Activated CD4-positive, CD25-positive, alpha-beta regulatory T cell treated with anti-CD3 and anti-CD28 coated beads, Interleukin-2, amount 50 U/mL, for 72 hours (primary cell): ENCODE measurements around the gene ERBB2.
A peak's percentile ranks its signal among the peaks of the same experiment; 100 is the strongest.

ENCODE experiments used
- DNase-seq: peaks from one replicate; pipeline ENCODE4 v3.0.0; 2021

Gene ERBB2

DNA sequence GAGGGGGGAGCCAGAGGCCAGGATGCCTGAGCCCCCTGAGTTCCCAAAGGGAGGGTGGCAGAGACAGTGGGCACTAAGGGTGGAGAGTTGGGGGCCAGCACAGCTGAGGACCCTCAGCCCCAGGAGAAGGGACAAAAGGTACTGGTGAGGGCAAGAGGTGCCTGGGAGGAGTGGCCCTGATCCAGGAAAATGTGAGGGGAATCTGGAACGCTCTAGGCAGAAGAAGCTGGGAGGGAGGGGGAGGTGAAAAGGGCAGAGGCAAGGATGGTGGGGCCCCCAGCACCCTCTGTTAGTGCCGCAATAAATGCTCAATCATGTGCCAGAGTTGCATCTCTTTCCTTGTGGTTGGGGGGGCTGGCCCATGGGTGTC, 33.6 kb upstream of the ERBB2 start:
- DNase-seq = no peak

DNA sequence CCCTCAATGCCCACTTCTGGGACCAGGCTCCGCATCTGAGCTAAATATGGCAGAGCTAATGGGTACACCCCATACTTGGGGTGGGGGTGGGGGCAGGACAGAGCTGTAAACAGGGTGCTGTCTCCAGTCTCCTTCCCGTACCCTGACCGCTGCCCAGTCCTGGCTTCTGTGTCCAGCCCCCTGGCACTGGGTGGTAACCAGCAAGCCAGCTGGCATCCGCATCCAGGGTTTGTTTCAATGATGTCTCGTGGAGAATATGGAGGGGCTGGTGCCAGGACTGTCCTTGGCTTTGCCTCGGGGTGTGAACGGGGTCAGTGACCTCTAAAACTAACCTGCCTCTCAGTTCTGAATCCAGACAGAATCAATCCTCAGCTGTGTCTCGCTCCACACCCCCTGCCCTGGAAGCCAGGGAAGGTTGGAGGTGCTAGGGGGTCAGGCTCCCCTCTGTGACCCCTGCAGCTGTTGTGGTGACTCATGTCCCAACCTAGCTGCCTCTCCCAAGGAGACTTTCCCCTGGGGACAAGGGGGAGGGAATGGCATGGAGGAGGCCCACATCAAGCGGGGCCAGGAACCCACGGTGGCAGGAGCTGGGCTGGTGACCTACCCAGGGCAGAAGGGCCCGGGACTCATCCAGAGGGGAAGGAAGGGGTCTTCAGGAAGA, 33.1 kb upstream of the ERBB2 start:
- DNase-seq = no peak

DNA sequence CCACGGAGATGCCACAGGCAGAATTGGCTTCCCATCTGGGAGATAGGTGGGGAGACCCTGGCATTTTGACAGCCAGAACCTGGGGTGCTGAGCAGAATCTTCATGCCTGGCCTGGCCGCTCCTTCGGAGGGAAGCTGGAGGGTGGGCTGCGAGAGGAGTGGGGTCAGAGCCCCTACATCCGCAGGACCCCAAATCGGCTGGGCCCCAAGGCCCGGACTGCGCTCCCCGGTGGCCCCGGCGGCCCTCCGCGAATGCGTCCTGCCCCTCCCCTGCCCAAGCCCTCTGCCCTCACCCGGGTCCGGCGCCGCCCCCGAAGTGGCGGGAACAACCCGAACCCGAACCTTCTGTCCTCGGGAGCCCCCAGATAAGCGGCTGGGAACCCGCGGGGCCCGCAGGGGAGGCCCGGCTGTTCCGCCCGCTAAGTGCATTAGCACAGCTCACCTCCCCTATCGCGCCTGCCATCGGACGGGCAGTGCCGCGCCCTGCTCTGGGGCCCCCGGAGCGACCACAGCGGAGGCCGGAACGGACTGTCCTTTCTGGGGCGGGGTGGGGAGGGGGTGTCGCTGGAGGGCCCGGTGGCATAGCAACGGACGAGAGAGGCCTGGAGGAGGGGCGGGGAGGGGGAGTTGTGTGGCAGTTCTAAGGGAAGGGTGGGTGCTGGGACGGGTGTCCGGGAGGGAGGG, 32.5 kb upstream of the ERBB2 start:
- DNase-seq = no peak

DNA sequence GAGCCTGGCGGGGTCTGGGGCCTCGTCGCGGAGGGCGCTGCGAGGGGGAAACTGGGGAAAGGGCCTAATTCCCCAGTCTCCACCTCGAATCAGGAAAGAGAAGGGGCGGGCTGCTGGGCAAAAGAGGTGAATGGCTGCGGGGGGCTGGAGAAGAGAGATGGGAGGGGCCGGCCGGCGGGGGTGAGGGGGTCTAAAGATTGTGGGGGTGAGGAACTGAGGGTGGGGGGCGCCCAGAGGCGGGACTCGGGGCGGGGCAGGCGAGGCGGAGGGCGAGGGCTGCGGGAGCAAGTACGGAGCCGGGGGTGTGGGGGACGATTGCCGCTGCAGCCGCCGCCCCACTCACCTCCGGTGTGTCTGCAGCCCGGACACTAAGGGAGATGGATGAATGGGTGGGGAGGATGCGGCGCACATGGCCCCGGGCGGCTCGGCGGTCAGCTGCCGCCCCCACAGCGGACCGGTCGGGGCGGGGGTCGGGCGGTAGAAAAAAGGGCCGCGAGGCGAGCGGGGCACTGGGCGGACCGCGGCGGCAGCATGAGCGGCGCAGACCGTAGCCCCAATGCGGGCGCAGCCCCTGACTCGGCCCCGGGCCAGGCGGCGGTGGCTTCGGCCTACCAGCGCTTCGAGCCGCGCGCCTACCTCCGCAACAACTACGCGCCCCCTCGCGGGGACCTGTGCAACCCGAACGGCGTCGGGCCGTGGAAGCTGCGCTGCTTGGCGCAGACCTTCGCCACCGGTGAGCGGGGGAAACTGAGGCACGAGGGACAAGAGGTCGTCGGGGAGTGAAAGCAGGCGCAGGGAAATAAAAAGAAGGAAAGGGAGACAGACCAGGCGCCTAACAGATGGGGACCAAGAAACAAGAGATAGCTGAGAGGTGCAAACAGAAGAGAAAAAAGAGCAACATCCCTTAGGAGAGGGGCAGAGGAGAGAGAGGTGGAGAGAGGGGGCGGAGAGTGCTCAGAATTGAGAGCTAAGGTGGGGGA, 31.6 kb upstream of the ERBB2 start, which contains the start of gene PNMT:
Gene PNMT (plus strand): TSS at position 509 of the 980 bp plus-strand sequence. CDS start 23 bp downstream, at position 532.
- peak; percentile 71 for DNase-seq

DNA sequence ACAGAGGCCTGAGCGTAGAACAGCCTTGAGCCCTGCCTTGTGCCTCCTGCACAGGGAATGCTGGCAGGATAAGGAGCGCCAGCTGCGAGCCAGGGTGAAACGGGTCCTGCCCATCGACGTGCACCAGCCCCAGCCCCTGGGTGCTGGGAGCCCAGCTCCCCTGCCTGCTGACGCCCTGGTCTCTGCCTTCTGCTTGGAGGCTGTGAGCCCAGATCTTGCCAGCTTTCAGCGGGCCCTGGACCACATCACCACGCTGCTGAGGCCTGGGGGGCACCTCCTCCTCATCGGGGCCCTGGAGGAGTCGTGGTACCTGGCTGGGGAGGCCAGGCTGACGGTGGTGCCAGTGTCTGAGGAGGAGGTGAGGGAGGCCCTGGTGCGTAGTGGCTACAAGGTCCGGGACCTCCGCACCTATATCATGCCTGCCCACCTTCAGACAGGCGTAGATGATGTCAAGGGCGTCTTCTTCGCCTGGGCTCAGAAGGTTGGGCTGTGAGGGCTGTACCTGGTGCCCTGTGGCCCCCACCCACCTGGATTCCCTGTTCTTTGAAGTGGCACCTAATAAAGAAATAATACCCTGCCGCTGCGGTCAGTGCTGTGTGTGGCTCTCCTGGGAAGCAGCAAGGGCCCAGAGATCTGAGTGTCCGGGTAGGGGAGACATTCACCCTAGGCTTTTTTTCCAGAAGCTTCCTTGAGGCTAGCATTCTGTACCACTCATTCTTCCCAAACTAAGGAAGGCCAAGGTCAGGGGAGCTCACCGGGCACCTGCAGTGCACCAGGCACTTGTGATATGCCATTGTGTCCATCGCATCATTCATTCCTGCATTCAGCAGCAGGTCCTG, 29.7 kb upstream of the ERBB2 start:
- no peak for DNase-seq

DNA sequence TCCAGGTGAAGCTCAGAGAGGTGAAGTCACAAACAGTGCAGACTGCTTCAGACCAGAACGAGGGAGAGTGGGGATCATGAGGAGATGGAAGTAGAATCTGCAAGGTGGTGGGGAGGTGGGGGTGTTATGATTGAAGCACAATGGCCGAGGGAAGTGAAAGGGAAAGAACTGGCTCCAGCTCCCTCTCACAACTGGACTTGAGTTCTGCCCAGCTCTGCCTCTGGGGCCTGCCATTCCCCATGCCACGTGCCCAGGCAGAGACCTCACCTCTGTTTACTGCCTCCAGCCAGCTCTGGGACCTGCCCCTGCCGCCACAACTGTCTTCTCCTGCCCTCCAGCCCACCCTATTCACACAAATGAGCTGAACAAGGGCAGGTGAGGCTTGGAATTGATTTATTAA, 29.1 kb upstream of the ERBB2 start:
- DNase-seq = no peak

DNA sequence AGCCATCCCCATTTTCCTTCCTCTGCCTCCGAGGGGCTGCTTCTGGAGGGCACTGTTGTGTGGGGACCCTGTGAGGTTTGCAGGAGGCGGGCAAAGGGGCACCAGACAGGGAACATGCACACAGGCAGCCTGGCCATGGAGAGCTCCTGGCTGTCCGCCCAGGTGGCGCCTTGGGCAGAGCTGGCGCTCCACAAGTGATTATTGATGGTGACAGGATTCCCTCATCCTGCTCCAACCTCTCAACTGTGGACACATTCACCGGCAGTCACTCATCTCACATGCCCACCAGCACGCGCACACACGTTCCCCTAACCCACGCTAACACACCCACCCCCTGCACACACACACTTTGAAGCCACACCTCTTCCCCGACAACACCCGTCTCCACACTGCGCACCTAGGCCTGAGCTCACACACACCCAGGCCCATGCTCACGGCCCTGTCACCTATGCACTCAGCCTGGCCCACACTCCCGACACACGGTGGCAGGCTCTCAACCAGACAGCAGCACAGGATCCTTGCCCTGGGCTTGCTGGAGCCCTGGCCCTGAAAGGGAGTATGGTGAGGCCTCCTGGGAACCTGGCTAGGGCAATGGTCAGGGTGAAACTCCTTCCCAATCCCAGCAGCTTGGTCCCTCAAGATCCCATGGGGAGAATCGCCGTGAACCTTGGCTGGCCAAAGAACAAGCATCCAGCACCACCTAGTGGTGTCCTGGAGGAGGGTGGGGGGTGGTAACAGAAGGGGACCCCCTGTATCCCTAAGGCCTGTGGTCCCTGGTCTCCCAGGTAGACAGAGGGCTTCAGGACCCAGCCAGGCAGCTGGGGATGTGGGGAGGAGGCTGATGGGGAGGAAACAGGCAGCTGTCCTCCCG, 28.0 kb upstream of the ERBB2 start:
- DNase-seq = no peak

DNA sequence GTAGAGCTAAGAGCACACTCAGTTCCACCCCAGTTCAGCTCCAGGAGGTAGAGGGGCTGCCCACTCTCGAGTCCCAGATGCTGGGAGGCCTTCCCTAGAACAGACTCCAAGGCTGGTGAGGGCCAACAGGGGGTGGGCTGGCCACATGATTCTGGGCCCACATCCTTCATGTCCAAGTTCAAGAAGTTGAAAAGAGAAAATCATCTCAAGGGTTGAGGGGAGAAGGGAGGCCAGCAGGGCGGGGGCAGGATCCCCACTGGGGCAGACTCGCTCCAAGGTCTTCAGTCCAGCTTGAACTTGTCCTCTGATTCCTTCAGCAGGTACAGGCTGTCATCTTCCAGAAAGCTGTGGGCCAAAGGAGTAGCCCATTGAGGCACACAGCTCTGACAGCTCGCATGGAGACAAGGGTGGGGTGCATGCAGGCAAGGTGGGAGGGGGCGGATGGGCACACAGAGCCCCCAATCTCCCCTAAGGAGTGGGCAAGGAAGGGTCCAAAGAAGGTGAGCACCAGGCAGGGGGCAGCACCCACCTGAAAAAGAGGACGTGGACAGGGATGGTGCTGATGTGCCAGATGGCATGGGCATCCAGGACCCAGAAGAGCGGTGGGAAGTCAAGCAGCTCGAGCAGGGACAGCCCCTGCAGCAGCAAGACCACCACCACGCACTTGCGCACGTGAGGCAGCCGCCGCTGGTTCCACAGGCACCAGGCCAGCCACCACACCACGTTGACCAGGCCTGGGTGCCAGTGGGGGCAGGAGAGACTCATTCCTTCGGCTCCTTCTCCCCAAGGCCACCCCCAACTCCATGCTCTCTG, 27.1 kb upstream of the ERBB2 start:
- DNase-seq = no peak

DNA sequence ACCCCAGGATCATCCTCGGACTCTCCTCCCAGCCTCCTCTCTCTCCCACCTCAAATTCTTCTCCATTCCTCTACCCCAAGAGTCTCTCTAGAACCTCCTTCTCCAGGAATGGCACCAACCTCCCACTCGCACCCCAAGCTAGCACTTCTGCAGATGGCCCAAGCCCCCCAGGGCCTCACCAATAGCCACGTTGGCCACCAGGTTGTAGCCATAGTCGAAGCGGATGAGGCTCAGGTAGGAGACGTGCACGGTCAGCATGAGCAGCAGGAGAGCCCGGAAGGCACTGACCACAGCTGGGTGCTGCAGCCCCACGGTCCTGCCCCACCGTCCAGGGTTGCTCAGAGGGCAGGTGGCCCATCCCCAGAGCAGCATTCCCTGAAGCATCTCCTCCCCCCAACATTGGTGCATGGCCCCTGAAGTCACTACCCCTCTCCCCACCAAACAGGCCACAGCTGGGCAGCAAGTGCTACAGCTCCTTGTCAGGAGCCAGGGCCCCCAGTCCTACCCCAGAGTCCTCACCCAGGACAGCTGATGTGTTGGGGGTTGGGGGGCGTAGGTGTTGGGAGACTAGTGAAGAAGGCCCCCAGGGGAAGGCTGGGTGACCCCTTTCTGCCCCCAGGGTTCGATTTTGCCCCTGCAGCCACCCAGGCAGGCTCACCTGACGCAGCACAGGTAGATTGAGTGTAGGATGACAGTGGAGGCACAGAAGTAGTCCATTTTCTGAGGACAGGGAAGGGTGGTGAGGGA, 26.4 kb upstream of the ERBB2 start:
- DNase-seq = no peak

DNA sequence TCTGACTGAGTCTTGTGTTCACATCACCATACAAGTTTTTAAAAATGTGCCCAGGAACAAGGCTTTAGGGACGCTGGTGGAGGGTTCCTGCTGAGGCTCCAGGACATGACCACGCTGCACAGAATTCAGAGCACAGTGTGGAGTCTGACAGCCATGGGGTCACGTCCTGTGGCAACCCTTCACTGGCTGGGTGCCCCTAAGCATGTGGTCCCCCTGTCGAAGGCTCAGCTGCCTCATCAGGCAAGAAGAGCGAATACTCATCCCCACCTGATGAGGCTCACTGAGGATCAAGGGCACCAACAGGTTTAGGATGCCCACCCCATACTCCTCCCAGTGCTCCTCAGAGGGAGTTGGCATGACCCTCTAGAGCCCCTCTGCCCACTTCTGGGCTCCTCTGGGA, 25.7 kb upstream of the ERBB2 start:
- DNase-seq = no peak

DNA sequence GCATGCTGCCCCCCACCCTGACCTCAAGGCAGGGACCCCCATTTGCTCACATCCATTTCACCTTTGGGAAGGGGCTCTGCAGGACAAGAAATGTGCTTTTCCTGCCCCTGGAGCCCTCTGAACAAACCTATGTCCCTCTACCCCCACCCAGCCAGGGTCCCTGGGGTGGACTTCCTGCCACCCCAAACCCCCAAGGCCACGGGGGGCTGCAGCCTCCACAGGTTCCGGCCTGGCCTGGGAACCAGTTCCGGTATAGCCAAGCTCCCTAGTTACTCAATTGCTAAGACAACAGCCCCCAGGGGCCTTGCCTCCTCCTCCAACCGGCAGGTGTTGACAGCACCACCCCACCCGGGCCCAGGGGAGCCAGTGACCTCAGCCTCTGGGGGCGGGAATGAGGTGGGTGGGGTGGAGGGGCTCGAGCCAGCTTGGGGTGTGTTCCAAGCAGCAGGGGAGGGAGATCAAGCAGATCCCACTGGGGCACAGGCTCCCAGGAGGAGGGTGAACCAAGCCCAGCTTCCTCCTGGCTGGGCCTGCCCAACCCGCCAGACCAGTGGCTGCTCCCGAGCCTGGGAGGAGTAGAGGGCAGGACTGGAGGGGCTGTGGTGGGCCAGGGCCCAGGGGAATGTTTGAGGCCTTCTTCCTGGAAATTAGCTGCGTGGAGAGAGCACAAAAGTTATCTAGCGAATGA, 25.0 kb upstream of the ERBB2 start:
- no peak for DNase-seq

DNA sequence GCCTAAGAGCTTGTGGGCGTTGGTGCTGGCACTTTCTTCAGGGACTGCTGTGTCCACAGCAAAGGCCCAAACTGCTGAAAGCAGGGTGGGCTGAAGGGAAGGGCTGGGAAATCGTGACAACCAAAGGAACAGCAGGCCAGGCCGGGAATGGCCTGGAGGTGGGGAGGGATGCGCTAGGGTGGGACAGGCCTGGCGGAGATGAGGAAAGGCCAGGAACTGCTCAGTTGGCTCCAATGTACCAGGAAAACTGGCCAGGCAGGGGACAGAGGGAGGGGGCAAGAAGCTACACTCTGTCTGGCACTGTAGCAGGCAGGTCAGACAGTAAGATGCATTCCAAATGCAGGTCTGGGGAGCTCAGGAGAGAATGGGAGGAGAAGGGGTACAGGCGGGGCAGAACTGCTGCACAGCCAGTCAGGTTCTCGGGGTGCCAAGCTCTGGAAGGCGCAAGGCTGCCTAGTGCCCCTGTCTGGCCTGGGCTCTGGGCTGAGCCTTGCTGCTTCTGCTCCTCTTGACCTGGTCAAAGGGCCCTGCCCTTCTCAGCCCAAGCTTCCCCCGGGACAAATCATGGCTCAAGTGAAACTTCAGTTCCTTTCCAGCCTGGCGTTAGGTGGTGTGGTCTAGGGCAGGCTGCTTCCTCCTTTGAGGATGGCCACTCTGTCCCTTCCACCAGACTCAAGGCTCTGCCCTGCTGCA, 24.3 kb upstream of the ERBB2 start:
- DNase-seq = no peak

DNA sequence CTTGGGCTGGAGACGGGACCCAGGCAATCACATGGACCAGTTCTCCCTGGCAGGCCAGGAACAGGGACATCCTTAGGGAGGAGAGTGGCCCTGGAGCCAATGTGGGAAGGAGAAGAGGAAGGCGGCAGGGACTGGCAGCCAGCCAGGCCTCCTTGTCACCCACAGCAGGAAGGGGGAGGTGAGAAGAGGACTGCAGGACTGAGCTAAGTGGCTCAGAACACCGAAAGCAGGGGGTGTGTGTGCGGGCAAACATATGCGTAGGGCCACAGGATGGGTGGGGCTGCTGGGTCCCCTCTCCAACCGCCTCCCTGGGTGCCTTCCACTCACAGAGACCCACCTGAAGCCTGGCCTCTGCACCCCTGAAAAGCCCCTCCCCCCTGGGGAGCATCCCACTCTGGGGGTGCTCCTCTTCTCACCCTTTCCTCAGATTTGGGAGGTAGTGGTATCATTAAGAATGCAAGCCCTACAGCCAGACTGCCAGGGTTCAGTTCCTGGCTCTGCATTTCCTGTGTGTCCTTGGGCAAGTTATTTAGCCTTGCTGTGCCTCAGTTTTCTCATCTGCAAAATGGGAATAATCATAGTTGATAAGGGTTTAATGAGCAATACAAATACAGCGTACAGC, 23.6 kb upstream of the ERBB2 start:
- no peak for DNase-seq

DNA sequence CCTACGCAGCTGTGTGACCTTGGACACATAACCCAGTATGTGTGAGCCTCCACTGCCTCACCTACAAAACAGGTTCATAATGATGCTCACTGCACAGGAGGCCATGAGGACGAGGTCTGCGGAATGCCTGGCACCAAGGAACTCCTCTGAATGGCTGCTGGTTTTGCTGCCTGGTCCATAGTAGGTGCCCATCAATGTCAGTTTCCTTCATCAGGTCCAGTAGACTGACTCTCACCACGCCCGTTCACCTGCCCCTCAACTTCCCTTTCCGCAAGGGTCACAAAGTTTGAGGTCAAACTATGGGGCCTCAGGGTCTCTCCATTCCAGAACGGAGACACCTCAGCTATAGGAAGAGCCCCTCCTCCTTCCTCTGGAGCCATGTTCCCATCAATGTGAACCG, 22.8 kb upstream of the ERBB2 start:
- no peak for DNase-seq

DNA sequence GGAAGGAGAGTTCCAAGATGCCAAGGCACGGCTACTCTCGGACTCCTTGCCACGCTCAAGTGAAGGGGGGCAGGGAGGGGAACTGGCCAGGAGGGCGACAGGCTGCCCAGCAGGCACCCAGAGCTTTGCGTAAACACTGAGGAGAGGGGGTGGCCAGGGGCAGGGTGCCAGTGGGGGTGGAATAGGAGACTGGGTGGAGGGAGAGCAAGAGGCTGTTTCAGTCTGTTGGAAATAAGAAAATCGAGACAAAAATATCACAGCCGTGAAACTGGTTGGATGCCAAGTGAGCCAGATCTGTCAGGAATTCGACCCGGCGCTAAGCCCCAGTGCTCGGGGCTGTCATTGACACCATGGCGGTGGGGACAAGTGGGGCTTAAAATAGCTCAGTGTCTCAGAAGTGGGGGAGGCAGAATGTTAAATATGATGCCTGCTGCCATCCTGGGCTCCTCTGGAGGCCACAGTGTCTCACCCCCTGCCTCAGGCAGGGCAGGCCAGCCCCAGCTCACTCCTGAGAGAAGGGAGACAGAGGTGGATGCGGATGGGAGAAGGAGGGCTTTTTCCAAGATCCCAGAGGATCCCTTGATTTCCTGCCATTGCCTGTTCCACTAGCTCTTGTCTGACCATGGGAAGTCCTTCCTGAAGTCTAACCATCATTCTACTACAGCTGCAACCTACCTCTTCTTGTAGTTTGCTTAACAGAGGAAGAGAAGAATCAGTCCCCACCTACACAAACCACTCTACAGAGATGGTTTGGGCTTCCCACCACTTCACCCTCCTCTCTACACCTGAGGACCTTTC, 22.1 kb upstream of the ERBB2 start:
- no peak for DNase-seq

DNA sequence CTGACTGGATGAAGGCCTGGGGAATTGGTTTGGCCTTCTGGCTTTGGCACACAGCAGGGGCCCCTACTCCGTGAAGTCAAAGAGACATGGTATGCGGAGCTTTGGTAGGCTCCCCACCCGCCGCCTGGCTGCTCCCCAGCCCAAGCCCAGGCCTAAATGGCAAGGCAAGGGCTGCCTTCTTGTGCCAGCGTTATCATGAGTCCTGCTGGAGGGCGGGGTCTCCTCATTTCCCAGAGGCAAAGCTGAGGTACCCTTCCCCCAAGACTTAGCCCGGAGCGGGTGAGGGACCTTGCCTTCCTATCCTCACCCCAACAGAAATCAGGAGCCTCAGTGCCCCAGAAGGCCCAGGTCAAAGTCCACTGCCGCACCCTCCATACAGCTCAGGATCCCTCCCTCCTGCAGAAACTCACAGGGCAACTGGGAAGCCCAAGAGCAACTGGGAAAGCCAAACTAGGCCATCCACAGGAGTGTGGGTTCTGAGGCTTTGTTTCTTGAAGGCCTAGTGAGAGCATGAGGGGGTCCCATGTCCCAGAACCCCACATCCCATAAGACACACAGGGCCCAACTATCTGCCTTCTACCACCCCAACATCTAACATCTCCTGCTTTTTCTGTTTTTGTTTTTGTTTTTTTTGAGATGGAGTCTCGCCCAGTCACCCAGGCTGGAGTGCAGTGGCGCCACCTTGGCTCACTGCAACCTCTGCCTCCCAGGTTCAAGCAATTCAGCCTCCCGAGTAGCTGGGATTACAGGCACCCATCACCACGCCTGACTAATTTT, 21.3 kb upstream of the ERBB2 start:
- DNase-seq = no peak
